H9 (cell line): ENCODE measurements around the gene B4GALNT2. TPM values are rescaled to one million over a fixed set of nuclear protein-coding genes. Genes with fewer than 3 reads are reported as not detected.

Experiments used
- DNase-seq: peaks from one replicate; pipeline ENCODE4 v3.0.0-alpha.2; 2017
- H2AFZ ChIP-seq: one replicate; pipeline ENCODE4 v1.6.1; 2013; ENCODE audit warnings: mild to moderate bottlenecking, low read length, control low read depth, moderate library complexity
- H2AK5ac ChIP-seq: 2 replicates; pipeline ENCODE4 v1.6.1; 2013; ENCODE audit warnings: low read length, control low read depth, mixed read lengths; ENCODE audit not compliant: insufficient read length
- H2BK120ac ChIP-seq: one replicate; pipeline ENCODE4 v1.6.1; 2013; ENCODE audit warnings: low read depth, mild to moderate bottlenecking, low read length, control low read depth, inconsistent platforms; ENCODE audit not compliant: poor library complexity, severe bottlenecking
- H2BK12ac ChIP-seq: 2 replicates; pipeline ENCODE4 v1.6.1; 2013; ENCODE audit warnings: low read length, control low read depth, mixed read lengths, low read depth; ENCODE audit not compliant: insufficient read length
- H2BK15ac ChIP-seq: 2 replicates; pipeline ENCODE4 v1.6.1; 2013; ENCODE audit warnings: low read depth, low read length, control low read depth
- H2BK20ac ChIP-seq: one replicate; pipeline ENCODE4 v1.6.1; 2013; ENCODE audit warnings: low read depth, mild to moderate bottlenecking, low read length, control low read depth, inconsistent platforms; ENCODE audit not compliant: poor library complexity, severe bottlenecking
- H2BK5ac ChIP-seq: 2 replicates; pipeline ENCODE4 v1.6.1; 2013; ENCODE audit warnings: low read length, control low read depth, mixed read lengths; ENCODE audit not compliant: insufficient read length
- H3K14ac ChIP-seq: 2 replicates; pipeline ENCODE4 v1.6.1; 2013; ENCODE audit warnings: low read length, control low read depth; ENCODE audit not compliant: insufficient read depth
- H3K18ac ChIP-seq: 2 replicates; pipeline ENCODE4 v1.6.1; 2013; ENCODE audit warnings: low read depth, mild to moderate bottlenecking, mixed read lengths, low read length, control low read depth; ENCODE audit not compliant: insufficient read length
- H3K23ac ChIP-seq: 2 replicates; pipeline ENCODE4 v1.6.1; 2013; ENCODE audit warnings: low read length, control low read depth, mixed read lengths, low read depth; ENCODE audit not compliant: insufficient read length
- H3K23me2 ChIP-seq: 2 replicates; pipeline ENCODE4 v1.6.1; 2013; ENCODE audit warnings: low read depth, mild to moderate bottlenecking, mixed read lengths, low read length, control low read depth; ENCODE audit not compliant: insufficient read length, poor library complexity, severe bottlenecking
- H3K27ac ChIP-seq: 2 replicates; pipeline ENCODE4 v1.5.1; 2013; ENCODE audit warnings: low read length, control low read depth, mixed read lengths, low read depth; ENCODE audit not compliant: insufficient read length
- H3K27me3 ChIP-seq: 2 replicates; pipeline ENCODE4 v1.6.1; 2013; ENCODE audit warnings: low read length, control low read depth, inconsistent platforms; ENCODE audit not compliant: insufficient read depth
- H3K4ac ChIP-seq: 2 replicates; pipeline ENCODE4 v1.6.1; 2013; ENCODE audit warnings: low read depth, mild to moderate bottlenecking, control low read depth, inconsistent platforms, low read length, moderate library complexity
- H3K4me1 ChIP-seq: 2 replicates; pipeline ENCODE4 v1.6.1; 2013; ENCODE audit warnings: low read length, control low read depth, inconsistent platforms; ENCODE audit not compliant: insufficient read depth
- H3K4me2 ChIP-seq: 2 replicates; pipeline ENCODE4 v1.6.1; 2013; ENCODE audit warnings: low read length, control low read depth, mixed read lengths; ENCODE audit not compliant: insufficient read length, insufficient read depth
- H3K56ac ChIP-seq: 2 replicates; pipeline ENCODE4 v1.6.1; 2013; ENCODE audit warnings: low read depth, mild to moderate bottlenecking, mixed read lengths, low read length, control low read depth; ENCODE audit not compliant: insufficient read length
- H3K79me1 ChIP-seq: 2 replicates; pipeline ENCODE4 v1.6.1; 2013; ENCODE audit warnings: low read depth, mild to moderate bottlenecking, moderate library complexity, low read length, control low read depth, inconsistent platforms; ENCODE audit not compliant: insufficient read depth, poor library complexity, severe bottlenecking
- H3K79me2 ChIP-seq: 2 replicates; pipeline ENCODE4 v1.6.1; 2013; ENCODE audit warnings: low read length, control low read depth, inconsistent platforms; ENCODE audit not compliant: insufficient read depth
- H3K9ac ChIP-seq: 2 replicates; pipeline ENCODE4 v1.6.1; 2013; ENCODE audit warnings: low read length, control low read depth, mixed read lengths; ENCODE audit not compliant: insufficient read length; ENCODE audit errors: extremely low read depth
- H3K9me3 ChIP-seq: one replicate; pipeline ENCODE4 v1.6.1; 2013; ENCODE audit warnings: low read depth, low read length, inconsistent platforms; ENCODE audit not compliant: control insufficient read depth
- H3T11ph ChIP-seq: one replicate; pipeline ENCODE4 v1.6.1; 2013; ENCODE audit warnings: mild to moderate bottlenecking, low read length, control low read depth, inconsistent platforms
- H4K20me1 ChIP-seq: one replicate; pipeline ENCODE4 v1.6.1; 2013; ENCODE audit not compliant: control insufficient read depth, insufficient read length, insufficient read depth
- H4K5ac ChIP-seq: 2 replicates; pipeline ENCODE4 v1.6.1; 2013; ENCODE audit warnings: low read depth, mild to moderate bottlenecking, mixed read lengths, low read length, control low read depth; ENCODE audit not compliant: insufficient read length
- H4K8ac ChIP-seq: replicated peaks from 2 replicates; pipeline ENCODE4 v1.6.1; 2013; ENCODE audit warnings: low read length, control low read depth, mixed read lengths, low read depth; ENCODE audit not compliant: insufficient read length
- H4K91ac ChIP-seq: 2 replicates; pipeline ENCODE4 v1.6.1; 2013; ENCODE audit warnings: low read depth, mild to moderate bottlenecking, moderate library complexity, mixed read lengths, low read length, control low read depth; ENCODE audit not compliant: insufficient read length
- H3K27ac Mint-ChIP-seq, 3 experiments: 2 replicates in 2 of 3; 3 replicates in 1 of 3; pipeline ENCODE4 v1.8.0; 2020 to 2021; ENCODE audit warnings: mixed read lengths in 3 of 3, mild to moderate bottlenecking in 1 of 3, moderate library complexity in 1 of 3
- H3K27me3 Mint-ChIP-seq: 2 replicates; pipeline ENCODE4 v1.8.0; 2021; ENCODE audit warnings: low read depth, mild to moderate bottlenecking, moderate library complexity, mixed read lengths
- H3K36me3 Mint-ChIP-seq, 3 experiments: 2 replicates in 2 of 3; 3 replicates in 1 of 3; pipeline ENCODE4 v1.8.0; 2020 to 2021; ENCODE audit warnings: low read depth in 3 of 3, mixed read lengths in 3 of 3; ENCODE audit not compliant: insufficient read depth in 1 of 3
- H3K4me1 Mint-ChIP-seq, 2 experiments: 2 replicates each; pipeline ENCODE4 v1.8.0; 2020; ENCODE audit warnings: mixed read lengths in 2 of 2
- H3K4me3 Mint-ChIP-seq, 2 experiments: 2 replicates in 1 of 2; 3 replicates in 1 of 2; pipeline ENCODE4 v1.8.0; 2020 to 2021; ENCODE audit warnings: mild to moderate bottlenecking in 2 of 2, mixed read lengths in 2 of 2, moderate library complexity in 1 of 2
- H3K9me3 Mint-ChIP-seq, 2 experiments: 2 replicates in 1 of 2; 3 replicates in 1 of 2; pipeline ENCODE4 v1.8.0; 2020; ENCODE audit warnings: mild to moderate bottlenecking in 2 of 2, mixed read lengths in 2 of 2, moderate library complexity in 1 of 2
- CTCF ChIP-seq: fragments of 200-600 bp; sonication (generic); conservative IDR thresholded peaks from 3 replicates; pipeline ENCODE4 v1.8.0; 2021; ENCODE audit warnings: antibody characterized with exemption, mild to moderate bottlenecking
- WGBS: extraction: QIAGEN DNeasy Blood & Tissue Kit; methylation state at CpG from one replicate; pipeline ENCODE4 v1.1.7; 2013; ENCODE audit warnings: missing lambda C conversion rate, low lambda C conversion rate, mixed read lengths; ENCODE audit not compliant: insufficient read length; ENCODE audit errors: extremely low coverage; 5-methylcytosine and 5-hydroxymethylcytosine counted together
- total RNA-seq: library from RNA; stranded (reverse); gene quantifications from 2 replicates; pipeline ENCODE4 v1.2.1, GENCODE V29; 2021

Gene B4GALNT2
- total RNA-seq, 1 experiment from 2014 or later: not detected

GRCh38 chr17:49104511-49105074 lies 28.0 kb upstream of the B4GALNT2 start:
- Mint-ChIP-seq H3K4me3 (no peak overlapping the region), H3K27ac (no peak overlapping the region), H3K4me1 (peaks cover 29 to 34% of the 10 kb centered on the region in 2 experiments), H3K36me3 (no peaks in the 10 kb centered on the region; a peak in 1 of 7 replicates), H3K27me3 (no peaks in the 10 kb centered on the region), H3K9me3 (no peaks in the 10 kb centered on the region; a peak in 1 of 5 replicates)
- H4K91ac ChIP-seq: no peak overlapping the region
- H2BK5ac ChIP-seq: no peak overlapping the region
- H3K9ac ChIP-seq: no peak overlapping the region
- H2BK12ac ChIP-seq: no peak overlapping the region
- no peak overlapping the region for H4K8ac ChIP-seq
- H2BK15ac ChIP-seq: no peak overlapping the region
- TF ChIP-seq CTCF: no peak
- no CpG with 5 or more reads among the region's 8 CpGs for WGBS
- no peak for DNase-seq
- H2AK5ac ChIP-seq: no peak overlapping the region
- H3K9me3 ChIP-seq: no peaks in the 10 kb centered on the region
- H2BK120ac ChIP-seq: no peak overlapping the region
- no peak overlapping the region for H3K14ac ChIP-seq
- no peak overlapping the region for H3T11ph ChIP-seq
- H3K4me1 ChIP-seq: peaks cover 8% of the 10 kb centered on the region; the same call in 1 of the 2 replicates
- no peak overlapping the region for H3K27ac ChIP-seq
- H3K79me2 ChIP-seq: no peaks in the 10 kb centered on the region
- H2BK20ac ChIP-seq: no peak overlapping the region
- H3K56ac ChIP-seq: no peak overlapping the region
- no peak overlapping the region for H3K18ac ChIP-seq
- H4K5ac ChIP-seq: no peak overlapping the region
- H3K4ac ChIP-seq: no peak overlapping the region
- H3K23me2 ChIP-seq: no peaks in the 10 kb centered on the region
- H3K79me1 ChIP-seq: no peaks in the 10 kb centered on the region
- no peaks in the 10 kb centered on the region for H3K27me3 ChIP-seq
- no peaks in the 10 kb centered on the region for H4K20me1 ChIP-seq
- H2AFZ ChIP-seq: no peak overlapping the region
- no peak overlapping the region for H3K4me2 ChIP-seq
- no peak overlapping the region for H3K23ac ChIP-seq
